ENCODE results near the gene SSR3.
"Not testable (repeated sequence)": the region's sequence is repeated elsewhere in the genome, so short reads cannot be mapped to it uniquely, and the experiment has no call there.

SSR3 gene

DNA sequence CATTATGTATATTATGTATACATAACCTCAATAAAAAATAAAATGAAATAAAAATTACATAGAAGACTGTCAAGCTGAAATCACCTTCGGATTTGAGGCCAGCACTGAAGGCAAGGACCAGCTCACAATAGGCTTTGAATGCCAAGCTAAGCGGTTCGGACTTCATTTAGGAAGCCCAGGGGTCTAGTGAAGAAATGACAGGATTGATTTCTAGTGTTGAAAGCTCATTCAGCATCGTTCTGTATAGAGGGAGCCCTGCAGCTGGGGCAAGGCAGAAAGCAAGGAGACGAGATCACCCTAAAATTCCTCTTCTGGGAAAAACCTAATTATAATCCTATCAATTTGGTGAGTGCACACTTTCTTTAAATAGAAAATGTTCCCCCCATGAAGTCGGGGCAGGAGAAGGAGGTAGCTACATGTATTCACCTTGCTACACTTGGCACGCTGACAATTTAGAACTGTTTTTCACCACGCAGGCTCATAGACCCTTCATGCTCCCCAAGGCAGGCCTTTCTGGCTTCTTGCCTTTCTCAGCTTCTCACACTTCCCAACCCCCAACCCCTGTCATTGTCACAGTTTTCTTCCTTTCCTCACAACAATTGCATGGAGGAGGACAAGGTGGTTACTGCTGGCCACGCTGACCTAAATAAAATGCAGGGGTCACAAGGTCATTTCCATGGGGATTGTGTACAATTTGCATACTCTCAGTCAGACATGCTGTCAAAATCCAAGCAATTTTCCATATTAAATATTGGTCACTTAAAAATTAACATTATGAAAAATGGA is 44.4 kb upstream of the SSR3 start:
- TF ChIP-seq CTCF (IDR thresholded peaks at IDR 0.05; ENCODE audit: borderline replicate concordance, control extremely low read depth, extremely low read depth, insufficient read depth, missing control alignments), result no peak
- DNase-seq (ENCODE audit: low spot score), result no peak
- in situ Hi-C loops (cut with MboI; ENCODE audit: low sequenced_read_pairs, unreplicated experiment), result no loop called here

- TF ChIP-seq CTCF (IDR thresholded peaks at IDR 0.05; ENCODE audit: borderline replicate concordance, control extremely low read depth, extremely low read depth, insufficient read depth, missing control alignments), result no peak
- DNase-seq (ENCODE audit: low spot score), result no peak
- in situ Hi-C loops (cut with MboI; ENCODE audit: low sequenced_read_pairs, unreplicated experiment), result no loop called here
These were observed 43.5 kb upstream of the SSR3 start for GRCh38 chr3:156598413-156598812.

- in situ Hi-C loops (cut with MboI; ENCODE audit: low sequenced_read_pairs, unreplicated experiment), result no loop called here
- no peak for DNase-seq (ENCODE audit: low spot score)
- no peak for TF ChIP-seq CTCF (IDR thresholded peaks at IDR 0.05; ENCODE audit: borderline replicate concordance, control extremely low read depth, extremely low read depth, insufficient read depth, missing control alignments)
These were observed 39.3 kb upstream of the SSR3 start for GRCh38 chr3:156594219-156594683.

GRCh38 chr3:156593814-156594213 is 38.9 kb upstream of the SSR3 start:
- in situ Hi-C loops (cut with MboI; ENCODE audit: low sequenced_read_pairs, unreplicated experiment), result no loop called here
- TF ChIP-seq CTCF (IDR thresholded peaks at IDR 0.05; ENCODE audit: borderline replicate concordance, control extremely low read depth, extremely low read depth, insufficient read depth, missing control alignments), result no peak
- no peak for DNase-seq (ENCODE audit: low spot score)

- in situ Hi-C loops (cut with MboI; ENCODE audit: low sequenced_read_pairs, unreplicated experiment), result not testable (repeated sequence)
These were observed 34.9 kb upstream of the SSR3 start for GRCh38 chr3:156589806-156590205.

GRCh38 chr3:156587760-156588069 is 32.8 kb upstream of the SSR3 start:
- DNase-seq (ENCODE audit: low spot score), result no peak
- in situ Hi-C loops (cut with MboI; ENCODE audit: low sequenced_read_pairs, unreplicated experiment), result no loop called here
- TF ChIP-seq CTCF (IDR thresholded peaks at IDR 0.05; ENCODE audit: borderline replicate concordance, control extremely low read depth, extremely low read depth, insufficient read depth, missing control alignments), result no peak

More at GRCh38 chr3:156589806-156590205, 34.9 kb upstream of the SSR3 start:
- not testable (repeated sequence) for DNase-seq (ENCODE audit: low spot score)

DNA sequence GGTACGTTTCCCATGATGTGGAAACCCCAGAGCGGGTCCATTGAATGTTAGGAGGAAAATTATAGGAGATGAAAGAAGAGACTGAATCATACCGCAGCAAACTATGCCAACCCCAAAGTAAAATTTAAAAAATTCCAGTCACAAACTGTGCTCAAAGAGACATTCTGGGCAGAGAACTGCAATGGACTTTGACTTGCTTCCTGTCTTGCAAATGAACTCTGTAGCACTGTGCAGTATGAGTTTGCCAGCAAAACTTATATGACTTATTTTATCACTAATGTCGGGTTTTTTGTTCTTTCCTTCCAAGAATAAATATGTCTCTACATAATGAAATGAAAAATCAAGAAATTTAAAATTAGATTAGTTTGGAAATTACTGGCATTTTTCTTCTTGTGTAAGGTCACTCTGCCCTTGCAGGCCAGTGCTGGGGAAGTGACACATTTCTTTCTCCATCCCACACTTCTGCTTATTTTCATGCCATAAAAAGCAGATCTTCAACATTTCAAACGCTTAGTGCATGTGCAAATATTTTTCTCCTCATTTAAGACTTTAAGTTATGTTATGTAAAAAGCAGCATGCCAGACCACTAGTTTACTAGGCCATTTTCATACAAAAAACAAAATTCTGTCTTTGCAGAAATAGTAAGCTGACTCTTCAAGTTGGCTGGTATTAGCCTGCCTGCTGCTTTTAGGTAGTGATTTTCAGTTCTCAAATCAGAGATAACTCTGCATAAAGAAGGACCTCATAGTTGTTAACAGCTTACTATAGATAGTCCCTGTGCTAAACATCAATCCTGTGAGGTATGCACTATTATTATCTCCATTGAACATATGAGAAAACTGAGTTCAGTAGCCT is 32.2 kb upstream of the SSR3 start:
- no peak for DNase-seq (ENCODE audit: low spot score)
- in situ Hi-C loops (cut with MboI; ENCODE audit: low sequenced_read_pairs, unreplicated experiment), result no loop called here
- TF ChIP-seq CTCF (IDR thresholded peaks at IDR 0.05; ENCODE audit: borderline replicate concordance, control extremely low read depth, extremely low read depth, insufficient read depth, missing control alignments), result no peak

Measured in GM13976 (cell line).